Astrocyte (in vitro differentiated cells and primary cell): ENCODE results near the gene LY86. TPM values are rescaled to one million over a fixed set of nuclear protein-coding genes. Genes with fewer than 3 reads are reported as not detected.

ENCODE experiments used
- DNase-seq: peaks from one replicate; pipeline ENCODE4 v3.0.0-alpha.2; 2010; ENCODE audit warnings: low read depth
- FAIRE-seq: peaks from 2 replicates; lab custom pipeline; 2011; peaks lifted over from hg19 to GRCh38; lab: Jason Lieb, UNC
- H2AFZ ChIP-seq: 2 replicates; pipeline ENCODE4 v1.6.0; 2012; ENCODE audit warnings: low read depth, low read length, inconsistent platforms
- H3K27ac ChIP-seq: 2 replicates; pipeline ENCODE4 v1.5.1; 2011; ENCODE audit warnings: low read depth, low read length, inconsistent platforms
- H3K27me3 ChIP-seq: 2 replicates; pipeline ENCODE4 v1.6.0; 2011; ENCODE audit warnings: low read length, inconsistent platforms; ENCODE audit not compliant: insufficient read depth
- H3K36me3 ChIP-seq: 2 replicates; pipeline ENCODE4 v1.5.1; 2011; ENCODE audit warnings: low read length, inconsistent platforms; ENCODE audit not compliant: insufficient read depth
- H3K4me1 ChIP-seq: 2 replicates; pipeline ENCODE4 v1.5.1; 2011; ENCODE audit warnings: low read length, inconsistent platforms; ENCODE audit not compliant: insufficient read depth
- H3K4me2 ChIP-seq: 2 replicates; pipeline ENCODE4 v1.6.0; 2012; ENCODE audit warnings: low read length, inconsistent platforms
- H3K4me3 ChIP-seq: 2 replicates; pipeline ENCODE4 v1.5.1; 2011; ENCODE audit warnings: low read depth, mild to moderate bottlenecking, low read length, inconsistent platforms; ENCODE audit not compliant: insufficient read depth
- H3K79me2 ChIP-seq: 2 replicates; pipeline ENCODE4 v1.6.0; 2012; ENCODE audit warnings: mild to moderate bottlenecking, low read length, inconsistent platforms; ENCODE audit not compliant: insufficient read depth
- H3K9ac ChIP-seq: 2 replicates; pipeline ENCODE4 v1.6.0; 2012; ENCODE audit warnings: mild to moderate bottlenecking, low read length, inconsistent platforms
- H3K9me3 ChIP-seq: 2 replicates; pipeline ENCODE4 v1.5.1; 2012; ENCODE audit warnings: low read depth, mild to moderate bottlenecking, low read length, inconsistent platforms; ENCODE audit not compliant: insufficient read depth
- H4K20me1 ChIP-seq: 2 replicates; pipeline ENCODE4 v1.6.0; 2012; ENCODE audit warnings: low read length, inconsistent platforms; ENCODE audit not compliant: insufficient read depth
- H3K27ac Mint-ChIP-seq: one replicate; pipeline ENCODE4 v1.8.0; 2021; ENCODE audit warnings: mild to moderate bottlenecking, mixed read lengths; ENCODE audit not compliant: unreplicated experiment
- H3K27me3 Mint-ChIP-seq: one replicate; pipeline ENCODE4 v1.8.0; 2021; ENCODE audit warnings: low read depth, mixed read lengths; ENCODE audit not compliant: unreplicated experiment
- H3K36me3 Mint-ChIP-seq: one replicate; pipeline ENCODE4 v1.8.0; 2021; ENCODE audit warnings: low read depth, mixed read lengths; ENCODE audit not compliant: unreplicated experiment
- H3K4me1 Mint-ChIP-seq: one replicate; pipeline ENCODE4 v1.8.0; 2021; ENCODE audit warnings: low read depth, mixed read lengths; ENCODE audit not compliant: unreplicated experiment
- H3K4me3 Mint-ChIP-seq: one replicate; pipeline ENCODE4 v1.8.0; 2021; ENCODE audit warnings: mild to moderate bottlenecking, moderate library complexity, mixed read lengths; ENCODE audit not compliant: unreplicated experiment
- H3K9me3 Mint-ChIP-seq: one replicate; pipeline ENCODE4 v1.8.0; 2021; ENCODE audit warnings: mild to moderate bottlenecking, mixed read lengths; ENCODE audit not compliant: unreplicated experiment
- EZH2 ChIP-seq: IDR thresholded peaks from 2 replicates; pipeline ENCODE4 v1.6.1; 2012; ENCODE audit warnings: mild to moderate bottlenecking, low read length, inconsistent platforms; ENCODE audit not compliant: insufficient read depth
- total RNA-seq: library from RNA; stranded (reverse); gene quantifications from 2 replicates; pipeline ENCODE4 v1.2.1, GENCODE V29; 2021
- TF ChIP-seq, protein P1 (sequence below): IDR thresholded peaks from 2 replicates; pipeline ENCODE4 v1.5.1; 2011; ENCODE audit warnings: low read depth, mild to moderate bottlenecking, inconsistent platforms, low read length, moderate library complexity; ENCODE audit not compliant: insufficient read depth

LY86 gene
- total RNA-seq, 1 donor from 2014 or later = not detected

DNA sequence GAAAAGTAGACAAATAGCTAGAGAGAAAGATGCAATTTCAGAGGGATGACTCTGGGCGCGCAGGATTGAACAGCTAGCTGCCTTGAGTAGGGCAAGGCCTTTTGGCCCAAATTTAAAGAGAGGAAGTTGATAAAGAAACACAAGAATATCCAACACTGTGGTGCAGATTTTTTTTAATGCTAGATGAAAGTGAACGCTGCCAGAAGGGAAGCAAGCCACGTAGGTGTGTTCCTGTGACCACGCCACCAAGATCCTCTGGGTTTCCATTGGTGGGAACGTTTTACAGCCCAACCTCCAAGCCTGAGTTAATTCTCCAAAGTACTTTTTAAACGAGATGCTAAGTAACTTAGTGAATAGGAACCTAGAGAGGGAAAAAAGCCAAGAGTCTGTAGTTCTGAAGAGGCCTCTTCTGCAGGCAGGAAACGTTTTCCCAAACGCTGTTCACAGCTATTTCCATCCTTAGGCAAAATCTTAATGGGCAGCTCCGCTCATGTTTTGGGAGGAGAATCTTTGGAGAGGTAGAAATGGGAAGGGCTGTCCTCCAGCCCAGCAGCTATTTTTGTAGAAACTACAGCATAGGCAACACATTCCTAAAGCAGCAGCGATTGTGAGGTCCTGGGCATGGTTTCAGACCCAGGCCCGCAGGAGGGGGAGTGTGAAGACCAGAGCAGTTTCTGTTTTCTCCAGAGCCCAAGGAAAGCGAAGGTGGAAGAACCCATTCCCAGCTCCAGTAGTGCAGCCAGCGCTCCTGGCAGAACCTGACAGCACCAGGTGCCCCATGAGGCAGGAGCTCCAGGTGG lies 8.2 kb downstream of the LY86 start:
- Mint-ChIP-seq H3K4me1 (no peaks in the 10 kb centered on the region), H3K27me3 (peaks cover 4% of the 10 kb centered on the region), H3K27ac (no peak overlapping the region), H3K36me3 (no peaks in the 10 kb centered on the region), H3K9me3 (peaks cover under 1% of the 10 kb centered on the region), H3K4me3 (no peak overlapping the region)
- Histone ChIP-seq H3K27me3 (no peaks in the 10 kb centered on the region), H3K9ac (no peak overlapping the region), H3K4me1 (no peaks in the 10 kb centered on the region), H3K4me2 (no peak overlapping the region), H4K20me1 (no peaks in the 10 kb centered on the region), H3K36me3 (no peaks in the 10 kb centered on the region), H3K79me2 (no peaks in the 10 kb centered on the region), H2AFZ (no peak overlapping the region), H3K27ac (no peak overlapping the region), H3K4me3 (no peak overlapping the region), H3K9me3 (no peaks in the 10 kb centered on the region)
- FAIRE-seq (no peak), DNase-seq (no peak)
- TF ChIP-seq, protein P1, sequence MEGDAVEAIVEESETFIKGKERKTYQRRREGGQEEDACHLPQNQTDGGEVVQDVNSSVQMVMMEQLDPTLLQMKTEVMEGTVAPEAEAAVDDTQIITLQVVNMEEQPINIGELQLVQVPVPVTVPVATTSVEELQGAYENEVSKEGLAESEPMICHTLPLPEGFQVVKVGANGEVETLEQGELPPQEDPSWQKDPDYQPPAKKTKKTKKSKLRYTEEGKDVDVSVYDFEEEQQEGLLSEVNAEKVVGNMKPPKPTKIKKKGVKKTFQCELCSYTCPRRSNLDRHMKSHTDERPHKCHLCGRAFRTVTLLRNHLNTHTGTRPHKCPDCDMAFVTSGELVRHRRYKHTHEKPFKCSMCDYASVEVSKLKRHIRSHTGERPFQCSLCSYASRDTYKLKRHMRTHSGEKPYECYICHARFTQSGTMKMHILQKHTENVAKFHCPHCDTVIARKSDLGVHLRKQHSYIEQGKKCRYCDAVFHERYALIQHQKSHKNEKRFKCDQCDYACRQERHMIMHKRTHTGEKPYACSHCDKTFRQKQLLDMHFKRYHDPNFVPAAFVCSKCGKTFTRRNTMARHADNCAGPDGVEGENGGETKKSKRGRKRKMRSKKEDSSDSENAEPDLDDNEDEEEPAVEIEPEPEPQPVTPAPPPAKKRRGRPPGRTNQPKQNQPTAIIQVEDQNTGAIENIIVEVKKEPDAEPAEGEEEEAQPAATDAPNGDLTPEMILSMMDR = no peak
- no peak for TF ChIP-seq EZH2

DNA sequence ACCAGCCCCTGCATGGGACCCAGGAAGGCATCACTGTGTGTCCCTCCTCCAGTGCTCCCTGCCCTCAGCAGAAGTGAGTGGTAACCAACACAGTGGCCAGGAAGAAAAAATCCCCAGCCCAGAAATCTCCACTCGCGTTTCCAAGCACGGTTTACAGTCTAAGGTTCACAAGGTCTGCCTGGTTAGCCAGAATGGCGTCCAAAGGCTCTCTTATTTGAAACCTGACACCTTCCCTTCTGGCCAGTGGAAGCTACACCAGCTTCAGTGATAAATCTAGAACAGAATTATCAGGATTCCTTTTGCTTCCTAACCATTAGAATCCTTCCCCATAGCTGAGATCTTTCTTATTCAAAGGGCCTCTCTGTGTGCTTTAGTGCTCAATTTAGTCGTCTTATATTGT lies 9.2 kb downstream of the LY86 start:
- no peaks in the 10 kb centered on the region for H3K79me2 ChIP-seq
- no peaks in the 10 kb centered on the region for H3K27me3 ChIP-seq
- Mint-ChIP-seq H3K27me3 (peaks cover 4% of the 10 kb centered on the region), H3K9me3 (no peaks in the 10 kb centered on the region), H3K27ac (no peak overlapping the region), H3K4me1 (no peaks in the 10 kb centered on the region), H3K4me3 (no peak overlapping the region), H3K36me3 (no peaks in the 10 kb centered on the region)
- no peaks in the 10 kb centered on the region for H3K36me3 ChIP-seq
- no peak overlapping the region for H3K9ac ChIP-seq
- H3K4me1 ChIP-seq = no peaks in the 10 kb centered on the region
- no peaks in the 10 kb centered on the region for H3K9me3 ChIP-seq
- FAIRE-seq (no peak), DNase-seq (no peak)
- H3K4me2 ChIP-seq = no peak overlapping the region
- TF ChIP-seq EZH2 = no peak
- TF ChIP-seq, protein P1 = no peak
- no peaks in the 10 kb centered on the region for H4K20me1 ChIP-seq
- H3K27ac ChIP-seq = no peak overlapping the region
- no peak overlapping the region for H2AFZ ChIP-seq
- no peak overlapping the region for H3K4me3 ChIP-seq

- Mint-ChIP-seq H3K4me1 (no peaks in the 10 kb centered on the region), H3K27me3 (peaks cover 4% of the 10 kb centered on the region), H3K27ac (no peak overlapping the region), H3K4me3 (no peak overlapping the region), H3K9me3 (no peaks in the 10 kb centered on the region), H3K36me3 (no peaks in the 10 kb centered on the region)
- Histone ChIP-seq H2AFZ (no peak overlapping the region), H3K36me3 (no peaks in the 10 kb centered on the region), H3K27ac (no peak overlapping the region), H3K9ac (no peak overlapping the region), H3K79me2 (no peaks in the 10 kb centered on the region), H3K4me1 (no peaks in the 10 kb centered on the region), H3K4me2 (no peak overlapping the region), H3K9me3 (no peaks in the 10 kb centered on the region), H4K20me1 (no peaks in the 10 kb centered on the region), H3K4me3 (no peak overlapping the region), H3K27me3 (no peaks in the 10 kb centered on the region)
- DNase-seq (no peak), FAIRE-seq (no peak)
- TF ChIP-seq, protein P1 = no peak
Measured at GRCh38 chr6:6599468-6599873, 11.0 kb downstream of the LY86 start.
